HL-60 (cell line): ENCODE data around the gene PCNX3.

ENCODE experiments used
- DNase-seq, 2 experiments: peaks; one replicate each; pipeline ENCODE4 v3.0.0-alpha.2; 2010 to 2020; ENCODE audit warnings: low read depth in 1 of 2, low spot score in 1 of 2
- H3K27ac ChIP-seq: fragments of 250-450 bp; sonication (Bioruptor Pico); replicated peaks from 2 replicates; pipeline ENCODE4 v1.5.1; 2020; ENCODE audit warnings: mild to moderate bottlenecking, moderate library complexity
- H3K27me3 ChIP-seq: fragments of 250-450 bp; sonication (Bioruptor Pico); 2 replicates; pipeline ENCODE4 v1.5.1; 2021; ENCODE audit warnings: mild to moderate bottlenecking, moderate library complexity; ENCODE audit not compliant: insufficient read depth, poor library complexity, severe bottlenecking
- H3K4me3 ChIP-seq: replicated peaks from 2 replicates; pipeline ENCODE4 v1.5.1; 2011; ENCODE audit warnings: mild to moderate bottlenecking, control low read depth, low read length; ENCODE audit not compliant: insufficient read depth
- CTCF ChIP-seq: IDR thresholded peaks from one replicate; pipeline ENCODE4 v1.5.1; 2011; ENCODE audit warnings: low read length, control low read depth, inconsistent platforms; ENCODE audit not compliant: insufficient read depth
- GABPA ChIP-seq: IDR thresholded peaks from 2 replicates; pipeline ENCODE4 v1.6.1; 2012; ENCODE audit warnings: low read depth
- POLR2AphosphoS5 ChIP-seq: IDR thresholded peaks from 2 replicates; pipeline ENCODE4 v1.6.1; 2012; ENCODE audit warnings: low read depth
- REST ChIP-seq: IDR thresholded peaks from 2 replicates; pipeline ENCODE4 v1.6.1; 2012; ENCODE audit warnings: low read depth; ENCODE audit not compliant: insufficient replicate concordance
- SPI1 ChIP-seq: IDR thresholded peaks from 2 replicates; pipeline ENCODE4 v1.6.1; 2012; ENCODE audit warnings: low read depth, mild to moderate bottlenecking, borderline replicate concordance

Gene PCNX3

GRCh38 chr11:65580756-65581155 is 34.8 kb upstream of the PCNX3 start:
- Histone ChIP-seq H3K27me3 (no peaks in the 10 kb centered on the region), H3K27ac (no peak overlapping the region), H3K4me3 (no peak overlapping the region)
- no peak for DNase-seq
- no peak for TF ChIP-seq CTCF
- TF ChIP-seq POLR2AphosphoS5 = no peak
- TF ChIP-seq GABPA = no peak
- no peak for TF ChIP-seq SPI1
- TF ChIP-seq REST = no peak

GRCh38 chr11:65581928-65582327 is 33.6 kb upstream of the PCNX3 start:
- TF ChIP-seq CTCF = no peak
- TF ChIP-seq POLR2AphosphoS5 = no peak
- TF ChIP-seq REST = no peak
- TF ChIP-seq GABPA = no peak
- TF ChIP-seq SPI1 = no peak
- Histone ChIP-seq H3K4me3 (no peak overlapping the region), H3K27ac (no peak overlapping the region), H3K27me3 (no peaks in the 10 kb centered on the region)
- DNase-seq = no peak

- H3K4me3 ChIP-seq = no peak overlapping the region
- TF ChIP-seq REST (no peak), GABPA (no peak), CTCF (no peak), POLR2AphosphoS5 (no peak), SPI1 (no peak)
- no peak overlapping the region for H3K27ac ChIP-seq
- no peak for DNase-seq
- no peaks in the 10 kb centered on the region for H3K27me3 ChIP-seq
Observed at GRCh38 chr11:65583589-65583988, 32.0 kb upstream of the PCNX3 start.
